ENCODE results near the gene NR1D1.

DNA sequence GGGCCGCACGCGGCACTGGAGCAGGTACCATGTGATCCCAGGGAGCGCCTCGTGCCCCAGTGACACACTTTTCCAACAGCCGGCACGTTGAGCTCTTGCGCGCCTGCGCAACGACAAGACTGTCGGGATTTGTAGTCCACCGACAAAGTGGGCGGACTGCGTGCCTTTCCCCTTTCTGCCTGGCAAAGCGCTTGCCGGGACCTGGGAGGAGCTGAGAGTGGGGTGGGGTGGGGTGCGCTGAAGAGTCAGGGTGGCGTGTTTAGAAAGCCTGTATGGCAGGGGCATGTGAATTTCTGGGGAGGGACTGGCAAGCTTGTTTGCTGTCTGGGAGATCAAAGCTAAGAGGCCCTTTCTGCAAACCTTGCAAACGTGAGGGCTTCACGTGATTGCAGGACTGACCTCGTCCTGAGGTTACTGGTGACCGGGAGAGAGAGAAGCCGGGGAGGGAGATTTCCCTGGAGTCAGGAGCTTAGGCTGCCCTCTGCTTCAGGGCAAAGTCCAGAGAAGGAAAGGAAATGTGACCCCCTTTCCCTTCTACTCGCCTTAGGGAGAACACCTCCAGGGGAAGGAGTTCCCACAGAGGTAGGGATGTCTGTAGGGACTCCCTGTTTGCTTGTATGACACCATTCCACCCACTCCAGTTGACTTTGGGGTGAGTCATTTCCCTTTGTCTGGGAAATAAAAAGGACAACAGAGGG lies 429 bp upstream of the NR1D1 start:
- TF ChIP-seq, protein P1, sequence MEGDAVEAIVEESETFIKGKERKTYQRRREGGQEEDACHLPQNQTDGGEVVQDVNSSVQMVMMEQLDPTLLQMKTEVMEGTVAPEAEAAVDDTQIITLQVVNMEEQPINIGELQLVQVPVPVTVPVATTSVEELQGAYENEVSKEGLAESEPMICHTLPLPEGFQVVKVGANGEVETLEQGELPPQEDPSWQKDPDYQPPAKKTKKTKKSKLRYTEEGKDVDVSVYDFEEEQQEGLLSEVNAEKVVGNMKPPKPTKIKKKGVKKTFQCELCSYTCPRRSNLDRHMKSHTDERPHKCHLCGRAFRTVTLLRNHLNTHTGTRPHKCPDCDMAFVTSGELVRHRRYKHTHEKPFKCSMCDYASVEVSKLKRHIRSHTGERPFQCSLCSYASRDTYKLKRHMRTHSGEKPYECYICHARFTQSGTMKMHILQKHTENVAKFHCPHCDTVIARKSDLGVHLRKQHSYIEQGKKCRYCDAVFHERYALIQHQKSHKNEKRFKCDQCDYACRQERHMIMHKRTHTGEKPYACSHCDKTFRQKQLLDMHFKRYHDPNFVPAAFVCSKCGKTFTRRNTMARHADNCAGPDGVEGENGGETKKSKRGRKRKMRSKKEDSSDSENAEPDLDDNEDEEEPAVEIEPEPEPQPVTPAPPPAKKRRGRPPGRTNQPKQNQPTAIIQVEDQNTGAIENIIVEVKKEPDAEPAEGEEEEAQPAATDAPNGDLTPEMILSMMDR (IDR thresholded peaks at IDR 0.05), result peak in 1 of 6 experiments; percentile 13
- TF ChIP-seq POLR2A (IDR thresholded peaks at IDR 0.05) (peak in 2 of 4 donors; percentile 9 to 72), EP300 (IDR thresholded peaks at IDR 0.05) (peak in 2 of 4 donors; percentile 78 to 82)

Data from upper lobe of left lung (tissue), 4 donors.